NCI-H146 treated with DMSO at 0.1 percent for 48 hours (cell line): ENCODE measurements around the gene UMODL1.

Experiments
- DNase-seq: peaks from one replicate; lab custom pipeline; 2025; ENCODE audit not compliant: unreplicated experiment; lab: John Stamatoyannopoulos, UW

UMODL1 gene

DNA sequence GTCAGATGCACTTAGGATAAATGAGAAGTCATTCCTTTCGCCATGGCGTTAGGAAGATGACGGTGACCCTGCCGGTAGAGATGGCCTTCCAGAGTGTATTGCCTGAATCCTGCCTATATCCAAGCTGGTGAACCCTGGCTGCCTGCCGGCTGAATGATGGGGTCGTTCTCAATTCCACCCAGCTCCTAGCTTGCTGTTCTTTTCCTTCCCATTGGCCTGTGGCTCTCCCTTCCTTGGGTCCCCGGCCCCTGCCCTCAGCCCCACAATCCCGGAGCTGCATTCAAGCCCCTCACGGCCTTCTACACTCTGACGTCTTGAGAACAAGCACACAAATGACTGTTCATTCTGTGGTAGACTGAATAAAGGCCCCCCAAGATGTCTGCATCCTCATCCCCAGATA, 32.7 kb upstream of the UMODL1 start:
- DNase-seq = no peak

DNA sequence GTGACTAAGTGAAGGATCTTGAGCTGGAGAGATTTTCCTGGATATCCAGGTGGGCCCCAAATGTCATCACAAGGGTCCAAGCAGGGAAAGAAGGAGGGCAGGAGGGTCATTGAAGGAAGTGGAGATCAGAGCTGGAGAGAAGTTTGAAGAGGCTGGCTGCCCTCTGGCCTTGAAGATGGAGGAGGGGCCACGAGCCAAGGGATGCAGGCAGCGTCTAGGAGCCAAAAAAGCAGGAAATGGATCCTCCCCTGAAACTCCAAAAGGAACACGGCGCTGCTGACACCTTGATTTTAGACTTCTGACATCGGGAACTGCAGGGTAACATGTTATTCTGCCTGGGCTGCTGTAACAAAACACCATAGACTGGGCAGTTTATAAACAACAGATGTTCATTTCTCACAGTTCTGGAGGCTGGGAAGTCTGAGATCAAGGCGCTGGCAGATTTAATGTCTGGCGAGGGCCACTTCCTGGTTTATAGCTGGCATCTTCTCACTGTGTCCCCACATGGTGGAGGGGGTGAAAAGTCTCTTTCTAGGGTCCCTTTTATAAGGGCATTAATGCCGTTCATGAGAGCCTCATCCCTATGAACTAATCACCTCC, 32.2 kb upstream of the UMODL1 start:
- DNase-seq = no peak

DNA sequence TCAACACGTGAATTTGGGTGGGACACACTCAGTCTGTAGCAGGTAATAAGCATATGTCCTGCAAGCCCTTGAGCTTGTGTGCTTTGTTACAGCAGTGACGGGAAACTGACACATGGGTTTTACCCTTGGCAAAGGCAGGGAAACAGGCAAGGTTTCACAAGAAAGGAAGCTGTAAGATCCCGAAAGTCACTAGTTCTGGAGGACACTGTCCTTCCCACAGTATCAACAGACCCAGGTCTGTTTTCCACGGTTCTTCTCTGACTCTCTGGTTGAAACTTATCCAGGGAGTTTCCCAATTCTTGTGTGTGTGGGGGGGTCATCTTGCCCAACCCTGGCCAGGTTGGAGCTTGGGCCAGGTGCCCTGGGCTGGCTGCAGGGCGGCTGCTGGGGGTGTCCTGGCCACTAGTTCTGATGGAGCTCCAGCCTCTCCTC, 31.6 kb upstream of the UMODL1 start:
- no peak for DNase-seq

DNA sequence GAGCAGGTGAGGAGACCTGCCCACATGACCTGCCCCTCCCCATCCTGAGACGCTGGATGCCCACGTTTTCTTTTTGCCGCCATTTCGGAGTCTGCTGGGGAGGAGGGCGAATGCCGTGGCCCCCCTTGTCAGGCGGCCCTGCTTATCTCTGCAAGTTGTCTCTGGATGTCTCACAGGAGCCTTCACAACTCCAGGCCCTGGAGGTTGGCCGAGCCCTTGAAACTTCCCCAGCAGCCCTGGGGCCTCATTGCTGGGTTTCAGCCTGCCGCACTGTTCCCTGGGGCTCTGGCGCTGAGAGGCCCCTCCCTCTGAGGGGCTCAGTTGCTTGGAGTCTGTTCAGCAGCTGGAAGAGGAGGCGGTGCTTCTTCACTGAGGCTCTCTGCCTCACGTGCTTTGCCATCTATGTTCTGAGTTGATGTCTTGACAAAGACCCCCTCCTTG, 31.2 kb upstream of the UMODL1 start:
- no peak for DNase-seq

DNA sequence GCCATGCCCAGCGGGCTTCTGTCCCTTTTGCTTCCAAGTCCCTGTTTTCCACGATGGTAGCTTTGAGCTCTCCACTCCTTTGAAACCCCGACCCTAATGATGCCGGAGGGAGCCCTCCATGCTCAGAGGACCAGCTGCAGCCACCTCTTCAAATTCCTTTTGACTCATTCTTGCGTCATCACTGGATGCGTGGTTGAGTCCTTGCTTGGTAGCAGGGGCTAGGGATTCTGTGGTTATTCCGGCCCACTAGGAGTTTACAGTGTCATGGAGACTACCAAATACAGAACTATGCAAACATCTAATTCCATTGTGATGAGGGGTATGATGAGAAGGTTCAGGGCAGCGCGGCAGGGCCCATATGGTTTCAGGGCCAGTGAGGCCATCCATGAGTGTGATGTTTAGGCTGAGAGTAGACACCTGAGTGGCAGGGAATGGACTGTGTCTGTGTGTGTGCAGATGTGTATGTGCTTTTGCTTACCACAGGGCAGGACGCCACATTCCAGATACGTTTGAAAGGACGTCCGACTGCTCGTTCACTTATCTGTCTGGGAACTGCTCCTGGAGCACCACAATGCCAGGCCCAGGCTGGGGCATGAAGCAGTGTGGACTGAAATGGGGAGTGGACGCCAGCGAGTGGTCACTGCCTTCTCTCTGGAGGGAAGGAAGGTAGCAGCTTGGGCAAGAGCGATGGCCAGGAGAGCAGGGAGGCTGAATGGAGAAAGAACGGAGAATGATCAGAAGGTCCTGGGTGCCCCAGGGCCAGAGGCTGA, 30.5 kb upstream of the UMODL1 start:
- no peak for DNase-seq

DNA sequence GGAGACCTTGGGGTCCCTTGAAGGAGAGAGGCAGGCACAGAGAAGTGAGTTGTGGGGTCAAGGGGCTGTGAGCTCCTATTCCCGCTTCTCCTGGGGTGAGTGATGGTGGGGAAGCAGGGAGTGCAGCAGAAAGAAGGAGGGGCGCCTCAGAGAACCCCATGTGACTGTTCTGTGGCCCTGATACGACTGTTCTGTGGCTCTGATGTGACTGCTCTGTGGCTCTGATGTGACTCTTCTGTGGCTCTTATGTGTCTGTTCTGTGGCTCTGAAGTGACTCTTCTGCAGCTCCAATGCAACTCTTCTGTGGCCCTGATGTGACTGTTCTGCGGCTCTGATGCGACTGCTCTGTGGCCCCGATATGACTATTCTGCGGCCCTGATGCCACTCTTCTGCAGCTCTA, 29.9 kb upstream of the UMODL1 start:
- no peak for DNase-seq

DNA sequence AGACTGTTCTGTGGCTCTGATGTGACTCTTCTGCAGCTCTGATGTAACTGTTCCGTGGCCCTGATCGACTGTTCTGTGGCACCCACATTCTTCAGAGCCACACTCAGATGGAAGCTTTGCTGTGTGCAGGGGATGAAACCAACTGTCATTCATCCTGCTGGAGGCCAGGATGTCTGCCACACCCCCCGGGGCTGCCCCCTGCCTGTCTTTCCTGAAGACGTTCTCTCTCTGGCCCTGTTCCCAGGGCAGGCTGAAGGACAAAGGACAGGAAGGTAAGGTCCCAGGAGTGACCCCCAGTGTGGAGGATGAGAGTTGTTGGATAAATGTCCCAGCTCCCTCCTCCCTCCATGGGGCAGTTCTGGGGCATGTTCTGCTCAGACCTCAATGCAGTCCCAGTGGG, 29.4 kb upstream of the UMODL1 start:
- DNase-seq = no peak

DNA sequence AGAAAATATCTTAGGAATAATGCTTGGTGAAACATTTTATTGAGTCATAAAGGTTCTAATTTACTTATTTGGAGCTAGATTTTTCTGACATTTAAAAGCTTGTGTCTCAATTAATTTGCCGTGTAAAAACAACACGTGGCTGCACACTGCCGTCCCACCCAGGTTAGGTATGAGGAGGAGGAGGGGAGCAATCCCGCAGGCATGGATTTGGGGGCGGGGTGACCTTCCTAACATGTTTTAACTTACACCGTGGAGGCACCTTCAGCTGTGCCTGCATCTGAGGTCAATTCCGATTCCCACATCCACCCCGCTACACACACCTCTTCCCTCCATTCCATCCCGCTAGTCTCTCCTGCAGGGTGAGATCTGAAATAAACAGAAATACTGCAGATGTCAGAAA, 28.5 kb upstream of the UMODL1 start:
- DNase-seq = no peak

DNA sequence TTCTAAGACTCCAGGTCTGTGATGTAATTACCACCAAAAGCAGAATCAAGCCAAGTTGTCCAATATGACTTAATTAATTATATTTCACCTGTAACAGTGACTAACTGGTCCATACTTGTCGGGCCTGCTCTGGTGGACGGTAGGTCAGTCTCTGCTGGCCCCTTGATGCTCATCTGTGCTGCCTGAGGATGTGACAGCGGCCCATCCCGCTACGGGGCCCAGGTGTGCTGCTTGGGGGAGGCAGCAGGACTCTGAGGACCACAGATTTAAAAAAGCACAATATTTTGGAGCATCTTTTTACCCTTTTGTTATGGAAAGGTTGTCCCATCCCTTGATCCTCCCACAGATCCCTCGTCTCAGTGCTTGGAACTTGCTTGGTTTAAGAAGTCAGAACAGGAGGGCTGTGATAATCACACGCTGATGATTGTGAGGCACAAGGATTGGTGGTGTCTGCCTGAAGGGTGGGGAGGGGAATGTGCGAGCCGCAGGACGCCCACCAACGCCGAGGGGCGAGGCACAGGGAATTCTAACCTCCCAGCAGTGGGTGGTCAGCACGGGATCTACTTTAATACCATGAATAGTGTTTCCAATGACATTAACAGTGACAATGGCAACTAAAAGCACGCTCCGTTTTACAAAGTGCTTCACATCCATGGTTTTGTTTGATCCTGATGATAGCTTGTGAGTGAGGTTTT, 27.8 kb upstream of the UMODL1 start:
- DNase-seq = no peak

DNA sequence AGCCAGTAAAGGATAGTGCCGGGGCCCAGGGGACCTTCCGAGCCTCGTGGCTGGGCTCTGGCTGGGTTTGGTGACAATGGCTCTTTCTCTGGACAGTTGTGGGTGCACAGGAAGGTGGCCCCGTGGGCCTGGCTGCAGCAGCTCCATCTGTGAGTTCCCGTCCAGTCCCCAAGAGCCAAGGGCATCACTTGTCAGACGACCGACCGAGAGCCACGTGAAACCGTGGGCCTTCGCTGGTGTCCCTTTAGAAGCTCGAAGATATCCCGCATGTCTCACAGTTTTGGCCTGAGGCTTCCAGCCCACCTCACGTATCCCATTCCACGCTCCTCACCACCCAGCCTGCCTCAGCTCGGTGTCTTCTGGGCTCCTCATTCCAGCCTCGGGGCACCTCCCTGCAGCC, 27.2 kb upstream of the UMODL1 start:
- DNase-seq = no peak

DNA sequence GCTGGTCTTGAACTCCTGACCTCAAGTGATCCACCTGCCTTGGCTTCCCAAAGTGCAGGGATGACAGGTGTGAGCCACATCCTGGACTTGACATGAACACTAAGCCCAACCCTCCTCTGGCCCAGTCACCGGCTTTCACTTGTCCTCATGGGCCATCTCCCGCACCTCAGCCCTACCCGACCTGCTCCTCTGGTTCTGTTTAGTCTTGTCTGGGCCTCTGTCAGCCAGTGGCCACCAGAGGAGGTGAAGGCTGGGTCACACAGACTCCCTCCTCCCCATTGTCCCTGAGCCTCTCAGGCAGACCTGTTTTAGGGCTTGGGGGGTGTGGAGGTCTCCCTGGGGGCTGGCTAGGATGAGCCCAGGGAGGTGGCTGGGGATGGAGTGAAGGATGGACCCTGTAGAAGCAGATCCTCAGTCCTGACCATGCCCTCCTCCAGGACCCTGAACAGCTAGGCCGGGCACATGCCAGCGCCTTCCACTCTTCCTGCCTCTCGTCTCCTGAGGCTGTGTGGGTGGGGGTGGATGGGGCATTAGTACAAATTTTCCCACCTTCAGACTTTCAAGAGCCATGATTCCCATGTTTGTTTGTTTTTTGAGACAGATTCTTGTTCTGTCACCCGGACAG, 26.1 kb upstream of the UMODL1 start:
- DNase-seq = no peak

DNA sequence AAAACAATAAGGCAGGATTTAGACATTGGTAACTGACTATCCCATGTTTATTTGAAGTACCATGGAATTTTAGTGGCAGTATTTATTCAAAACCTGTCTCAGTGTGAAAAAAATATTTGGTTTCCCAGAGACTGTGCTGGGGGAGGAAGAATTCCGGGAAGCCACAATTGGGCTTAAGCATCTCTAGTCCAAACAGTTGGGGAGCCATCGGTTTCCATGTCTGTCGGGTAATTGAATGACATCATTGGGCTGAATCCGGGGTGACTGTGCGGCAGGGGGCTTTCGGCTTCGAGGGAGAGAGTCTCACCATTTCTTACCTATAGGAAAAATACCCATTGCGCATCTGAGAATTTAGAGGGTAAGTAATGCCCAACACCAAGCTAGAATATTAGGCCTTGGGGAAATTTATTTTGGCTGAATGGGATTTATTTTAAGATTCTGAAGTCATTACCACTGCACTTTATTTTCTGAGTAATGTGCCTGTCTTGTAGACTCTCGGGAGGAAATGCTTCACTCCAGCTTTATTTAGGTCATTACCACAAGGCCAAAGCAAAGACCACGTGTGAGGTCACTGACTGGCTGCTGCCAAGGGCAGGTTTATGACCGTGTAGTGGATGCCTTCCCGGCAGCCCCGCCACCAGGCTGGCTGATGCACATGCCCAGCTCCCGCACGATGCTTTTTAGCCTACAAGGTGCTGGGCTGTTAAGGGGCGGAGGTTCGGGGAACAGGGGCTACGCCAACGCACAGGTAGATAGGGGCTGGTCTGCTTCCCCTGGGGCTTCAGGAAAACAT, 23.1 kb upstream of the UMODL1 start:
- DNase-seq = no peak

DNA sequence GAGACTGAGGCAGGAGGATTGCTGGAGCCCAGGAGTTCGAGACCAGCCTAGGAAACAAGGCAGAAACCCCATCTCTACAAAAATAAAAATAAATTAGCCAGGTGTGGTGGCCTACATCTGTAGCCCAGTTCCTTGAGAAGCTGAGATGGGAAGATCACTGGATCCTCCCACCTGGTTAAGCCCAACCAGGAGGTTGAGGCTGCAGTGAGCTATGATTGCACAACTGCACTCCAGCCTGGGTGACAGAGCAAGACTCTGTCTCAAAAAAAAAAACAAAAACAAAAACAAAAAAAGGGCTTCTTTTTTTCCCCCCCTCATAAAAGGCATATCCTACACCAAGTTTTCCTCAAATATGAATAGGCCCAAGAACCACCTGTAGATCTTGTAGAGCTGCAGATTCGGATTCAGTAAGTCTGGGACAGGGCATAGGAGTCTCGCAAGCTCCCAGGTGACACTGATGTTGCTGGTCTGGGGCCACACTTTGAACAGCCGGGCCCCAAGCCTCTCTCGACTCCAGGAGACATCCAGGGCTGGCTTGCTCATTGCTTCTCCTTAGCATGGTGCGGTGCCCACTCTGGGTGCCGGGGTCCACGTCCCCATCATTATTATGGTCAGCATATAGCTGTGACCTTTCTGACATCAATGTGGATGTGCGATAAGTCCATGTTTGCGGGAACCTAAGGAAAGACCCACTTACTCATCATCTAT, 22.1 kb upstream of the UMODL1 start:
- no peak for DNase-seq

DNA sequence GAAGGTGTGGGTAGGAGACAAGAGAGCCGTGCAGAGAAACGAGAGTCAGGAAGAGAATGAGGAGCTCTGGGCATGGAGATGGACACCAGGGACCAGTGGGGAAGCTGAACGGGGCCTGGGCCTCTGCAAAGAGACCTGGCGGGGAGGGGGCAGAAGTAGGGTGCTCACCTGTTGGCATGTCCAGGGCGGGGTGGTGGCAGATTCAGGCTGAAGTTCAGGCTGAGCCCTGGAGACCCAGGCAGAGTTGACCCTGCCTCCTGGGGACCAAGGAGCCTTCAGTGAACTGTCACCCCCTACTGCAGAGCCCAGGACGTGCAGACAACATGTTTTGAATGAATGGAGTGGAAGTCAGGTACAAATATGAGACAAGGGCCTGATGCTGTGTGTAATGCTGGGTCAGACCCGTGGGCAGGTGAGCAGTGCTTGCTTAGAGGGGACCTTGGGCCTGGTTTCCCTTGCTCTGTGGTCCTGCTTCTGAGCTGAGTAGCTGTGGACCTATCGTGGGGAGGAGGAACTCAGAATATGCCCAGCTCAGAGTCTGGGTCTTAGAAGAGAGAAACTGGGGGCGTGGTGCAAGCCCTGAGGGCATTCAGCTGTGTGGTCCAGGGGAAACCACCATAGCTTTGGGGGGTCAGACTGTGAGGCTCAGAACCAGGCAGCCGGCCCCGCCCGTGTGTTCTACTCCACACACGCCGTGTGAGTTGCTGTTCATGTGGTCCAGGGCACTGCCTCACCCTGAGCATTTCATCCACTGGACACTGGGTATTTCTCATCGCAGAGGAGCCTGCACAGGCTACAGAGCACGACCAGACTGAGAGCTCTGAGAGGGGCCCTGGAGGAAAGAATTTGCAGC, 21.3 kb upstream of the UMODL1 start:
- no peak for DNase-seq

DNA sequence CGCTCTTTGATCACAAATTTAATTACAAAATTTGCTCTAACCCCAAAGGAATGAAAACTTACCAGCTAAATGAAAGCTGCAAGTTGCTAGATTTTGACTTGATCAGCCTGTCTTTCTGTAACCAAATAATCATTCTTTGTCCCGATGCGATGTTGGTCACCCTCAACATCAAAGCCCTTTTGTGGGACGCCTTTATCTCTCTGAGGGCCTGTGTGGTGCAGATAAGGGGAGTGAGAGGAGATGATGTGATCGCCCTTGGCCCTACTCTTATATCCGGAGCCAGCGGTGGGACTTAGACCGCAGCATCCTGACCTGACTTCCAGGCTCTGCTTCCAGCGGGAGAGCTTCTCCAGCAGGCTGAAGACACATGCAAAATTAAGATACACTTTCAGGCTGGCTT, 19.3 kb upstream of the UMODL1 start:
- no peak for DNase-seq

DNA sequence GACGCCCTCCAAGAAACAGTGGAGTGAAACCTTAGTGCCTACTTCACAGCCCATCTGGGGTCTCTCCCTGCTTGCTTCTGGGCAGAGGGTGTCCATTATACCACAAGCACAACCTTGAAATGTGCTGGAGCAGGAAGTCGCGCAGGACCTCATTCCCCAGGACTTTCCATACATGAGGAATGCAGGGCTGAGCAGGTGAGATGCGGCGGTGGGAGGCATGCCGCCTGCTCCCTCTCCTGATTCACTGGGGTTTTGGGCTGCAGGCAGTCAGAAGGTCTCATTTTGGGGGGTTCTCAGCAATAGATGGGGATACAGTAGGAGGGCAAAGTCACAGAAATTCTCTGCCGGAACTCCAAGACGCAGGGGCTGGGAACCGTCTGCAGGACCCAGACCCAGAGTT, 15.7 kb upstream of the UMODL1 start:
- DNase-seq = no peak

DNA sequence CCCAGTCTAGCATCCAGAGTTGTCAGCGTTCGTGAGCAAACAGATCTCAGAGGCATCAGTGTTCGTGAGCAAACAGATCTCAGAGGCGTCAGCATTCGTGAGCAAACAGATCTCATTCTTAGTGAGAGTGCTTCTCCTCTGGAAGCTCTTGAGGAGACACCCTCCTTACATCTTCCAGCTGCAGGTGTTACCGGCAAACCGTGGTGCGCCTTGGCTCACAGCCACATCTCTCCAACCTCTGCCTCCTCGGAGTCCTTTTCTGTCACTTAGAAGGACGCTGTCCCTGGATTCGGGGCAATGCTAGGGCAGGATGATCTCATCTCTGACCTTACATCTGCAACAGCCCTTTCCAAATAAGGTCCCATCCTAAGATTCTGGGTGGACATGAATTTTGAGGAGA, 14.6 kb upstream of the UMODL1 start:
- DNase-seq = peak; percentile 31

DNA sequence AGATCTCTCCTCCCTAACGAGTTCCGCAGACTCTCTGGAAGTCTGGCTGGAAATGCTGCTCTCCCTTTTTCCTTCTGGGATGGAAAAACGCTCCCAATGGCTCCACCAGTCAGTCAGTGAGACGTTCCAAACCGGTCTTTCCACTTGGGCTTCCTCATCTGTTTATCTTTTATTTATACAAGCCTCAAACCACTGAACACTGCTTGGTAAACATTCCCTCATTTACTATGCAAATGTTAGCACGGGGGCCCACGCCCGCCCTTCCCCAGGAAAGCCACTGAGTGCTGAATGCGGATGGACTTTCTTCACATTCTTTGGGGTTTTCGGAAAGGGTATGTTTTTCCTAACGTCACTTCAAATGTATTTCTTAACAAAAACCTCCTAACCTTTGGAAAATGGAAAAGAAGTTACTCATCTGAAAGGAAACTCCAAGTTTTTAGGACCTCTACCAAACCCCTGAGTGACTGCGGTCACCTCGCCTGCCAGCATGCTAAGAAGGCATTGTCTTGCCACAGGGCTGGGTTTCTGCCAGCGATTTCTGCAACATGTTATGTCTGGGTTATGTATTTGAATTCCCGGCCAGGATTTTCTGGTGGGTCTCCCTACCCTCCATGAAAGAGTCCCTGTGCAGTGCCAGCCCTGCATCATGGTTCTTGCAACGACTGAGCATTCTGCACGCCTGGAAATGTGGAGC, 14.0 kb upstream of the UMODL1 start:
- DNase-seq = peak; percentile 28

DNA sequence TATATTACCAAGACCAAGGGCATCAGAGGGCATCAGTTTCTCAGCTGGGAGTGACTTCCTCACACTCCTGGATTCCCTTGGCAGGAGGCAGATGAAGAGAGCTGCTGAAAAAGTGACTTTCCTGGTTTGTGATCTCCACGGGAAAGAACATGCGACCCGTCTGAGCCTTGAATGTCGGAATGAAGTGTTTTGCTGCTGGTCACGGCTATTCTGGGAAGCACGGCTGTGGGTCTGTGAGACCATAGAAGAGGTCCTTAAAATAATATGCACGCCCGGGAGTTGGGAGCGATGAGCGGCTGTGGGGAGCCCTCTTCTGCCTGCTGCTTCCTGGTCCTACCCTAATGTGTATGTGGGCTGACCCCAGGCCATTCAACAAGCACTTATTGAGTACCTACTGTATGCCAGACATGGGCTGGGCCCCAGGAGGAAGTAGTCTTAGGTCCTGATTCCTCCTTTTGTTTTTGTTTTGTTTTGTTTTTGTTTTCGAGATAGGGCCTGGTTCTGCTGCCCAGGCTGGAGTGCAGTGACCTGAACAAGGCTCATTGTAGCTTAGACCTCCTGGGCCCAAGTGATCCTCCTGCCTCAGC, 13.2 kb upstream of the UMODL1 start:
- no peak for DNase-seq
